Stimulated activated naive CD8-positive, alpha-beta T cell treated with anti-CD3 and anti-CD28 coated beads, Interleukin-15, Interleukin-2, amounts not matched to agents 100 U/mL and 50 U/mL, for 24 hours (primary cell): ENCODE measurements around the gene RALGPS1.
"Not testable (repeated sequence)": the region's sequence is repeated elsewhere in the genome, so short reads cannot be mapped to it uniquely, and the experiment has no call there.

Experiments
- ATAC-seq: fragments of 150-1000 bp; cut with Tn5 transposase; one replicate; pipeline ENCODE4 v1.10.0; 2021
- DNase-seq: peaks from one replicate; pipeline ENCODE4 v3.0.0; 2021

Gene RALGPS1

GRCh38 chr9:126989847-126990842 lies 75.6 kb downstream of the RALGPS1 start:
- ATAC-seq, result no peak
- DNase-seq, result no peak

DNA sequence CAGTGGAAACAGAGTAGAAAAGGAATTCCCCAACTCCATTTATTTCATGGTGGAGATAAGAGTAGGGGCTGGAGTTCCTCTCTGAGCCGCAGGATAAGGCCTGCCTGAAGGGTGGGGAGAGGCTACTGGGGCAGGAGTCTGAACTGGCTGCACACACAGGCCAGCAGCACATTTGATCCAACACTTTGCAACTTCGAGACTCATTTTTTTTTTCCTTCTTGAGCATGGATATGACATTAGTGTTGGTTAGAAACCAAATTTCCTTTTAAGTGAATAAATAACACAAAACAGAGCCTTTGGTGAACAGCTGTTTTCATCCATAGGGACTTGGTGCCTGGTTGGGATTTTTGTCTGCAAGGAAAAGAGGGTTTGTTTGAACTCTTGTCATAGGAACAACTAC lies 76.6 kb downstream of the RALGPS1 start:
- ATAC-seq, result no peak
- DNase-seq, result no peak

GRCh38 chr9:126992427-126992826 lies 77.8 kb downstream of the RALGPS1 start:
- DNase-seq, result no peak
- no peak for ATAC-seq

DNA sequence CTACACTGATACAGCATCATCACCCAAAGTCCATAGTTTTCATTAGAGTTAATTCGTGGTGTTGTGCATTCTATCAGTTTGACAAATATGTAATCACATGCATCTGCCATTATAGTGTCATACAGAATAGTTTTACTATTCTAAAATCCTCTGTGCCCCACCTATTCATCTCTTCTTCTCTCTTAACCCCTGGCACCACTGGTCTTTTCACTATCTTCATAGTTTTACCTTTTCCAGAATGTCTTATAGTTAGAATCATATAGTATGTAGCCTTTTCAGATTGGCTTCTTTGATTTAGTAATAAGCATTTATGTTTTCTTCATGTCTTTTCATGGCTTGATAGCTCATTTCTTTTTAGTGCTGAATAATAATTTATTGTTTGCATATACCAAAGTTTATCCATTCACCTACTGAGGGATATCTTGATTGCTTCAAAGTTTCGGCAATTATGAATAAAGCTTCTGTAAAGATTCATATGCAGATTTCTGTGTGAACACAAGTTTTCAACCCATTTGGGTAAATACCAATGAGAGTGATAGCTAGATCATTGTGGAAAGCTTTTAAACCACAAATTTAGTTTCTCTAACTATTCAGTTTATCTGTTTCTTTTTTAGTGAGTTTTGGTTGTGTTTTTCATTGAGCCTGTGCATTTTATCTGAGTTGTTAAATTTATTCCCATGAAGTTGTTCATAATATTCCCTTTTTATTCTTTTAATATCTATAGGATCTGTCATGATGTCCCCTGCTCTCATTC lies 84.9 kb downstream of the RALGPS1 start:
- DNase-seq (no peak), ATAC-seq (no peak)

DNA sequence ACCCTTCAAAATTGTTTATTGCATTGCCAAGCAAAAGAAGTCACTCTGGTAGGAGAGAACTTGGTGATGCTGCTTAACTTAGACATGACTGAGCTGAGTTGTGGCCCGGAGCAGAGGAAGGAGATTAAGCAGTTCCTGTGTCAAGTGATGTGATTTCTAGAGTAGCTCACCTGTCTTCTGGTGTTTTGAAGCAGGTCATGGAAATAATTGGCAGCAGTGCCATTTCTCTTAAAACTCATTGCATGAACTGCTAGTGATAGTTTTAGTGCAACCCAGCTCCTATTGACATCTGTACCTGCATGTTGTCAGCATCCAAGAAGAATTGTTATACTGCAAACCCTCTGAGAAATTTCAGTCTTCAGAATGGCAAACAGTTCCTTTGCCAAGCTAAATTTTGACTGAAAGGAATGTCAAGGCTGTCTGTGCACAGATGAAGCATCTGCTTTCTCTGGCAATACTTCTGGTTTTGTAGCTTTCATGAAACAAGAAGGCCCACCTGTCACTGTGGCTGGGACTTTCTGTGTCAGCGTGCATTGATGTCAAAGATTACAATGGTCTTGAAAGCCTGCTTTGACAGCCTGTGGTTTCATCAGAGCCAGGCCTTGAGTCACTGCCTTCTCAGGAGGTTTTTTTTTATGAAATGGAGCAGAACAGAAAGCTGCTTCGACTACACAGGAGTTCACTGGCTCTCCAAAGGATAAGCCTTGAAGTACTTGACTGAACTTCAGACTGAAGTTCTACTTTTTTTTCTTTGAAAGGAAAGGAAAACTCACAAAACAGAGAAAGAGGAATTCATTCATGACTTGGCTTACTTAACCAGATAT lies 90.6 kb downstream of the RALGPS1 start:
- ATAC-seq (peak; percentile 100), DNase-seq (peak; percentile 55)

DNA sequence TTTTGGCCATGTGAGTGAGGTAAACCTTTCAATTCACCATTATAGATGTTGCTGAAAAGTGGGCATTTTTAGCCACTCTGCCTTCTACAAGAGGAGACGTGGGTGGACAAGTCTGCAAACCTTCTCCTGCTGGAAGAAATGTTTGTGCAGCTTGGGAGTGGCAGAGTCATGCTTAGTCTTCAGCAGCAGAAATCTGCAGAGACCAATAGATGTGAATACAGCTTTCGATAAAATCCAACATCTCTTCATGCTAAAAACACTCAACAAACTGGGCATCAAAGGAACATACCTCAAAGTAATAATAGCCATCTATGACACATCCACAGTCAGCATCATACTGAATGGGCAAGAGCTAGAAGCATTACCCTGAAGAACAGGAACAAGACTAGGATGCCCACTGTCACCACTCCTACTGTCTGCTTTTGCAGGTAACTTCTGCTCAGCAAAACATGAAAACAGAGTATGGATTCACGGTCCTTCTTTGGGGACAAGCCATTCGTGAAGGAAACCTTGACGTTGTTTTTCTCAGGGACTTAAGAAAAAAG lies 91.3 kb downstream of the RALGPS1 start:
- DNase-seq (no peak), ATAC-seq (no peak)

DNA sequence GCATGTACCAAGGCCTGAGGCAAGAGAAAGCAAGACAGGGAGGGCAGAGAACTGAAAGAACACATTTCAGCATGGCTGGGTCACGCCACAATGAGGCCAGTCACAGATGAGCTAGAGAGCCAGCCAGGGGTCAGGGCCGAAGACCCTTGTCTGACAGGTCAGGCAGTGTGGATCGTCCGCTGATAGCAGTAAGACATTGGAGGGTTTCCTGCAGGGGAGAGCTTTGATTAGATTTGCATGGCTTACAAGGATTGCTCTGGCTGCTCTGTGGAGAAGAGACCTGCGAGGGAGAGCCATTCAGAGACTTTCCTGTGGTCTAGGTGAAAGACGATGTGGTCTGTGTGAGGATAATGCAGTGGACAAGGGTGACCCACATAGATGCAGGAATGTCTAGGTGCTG lies 93.1 kb downstream of the RALGPS1 start:
- no peak for DNase-seq
- no peak for ATAC-seq

DNA sequence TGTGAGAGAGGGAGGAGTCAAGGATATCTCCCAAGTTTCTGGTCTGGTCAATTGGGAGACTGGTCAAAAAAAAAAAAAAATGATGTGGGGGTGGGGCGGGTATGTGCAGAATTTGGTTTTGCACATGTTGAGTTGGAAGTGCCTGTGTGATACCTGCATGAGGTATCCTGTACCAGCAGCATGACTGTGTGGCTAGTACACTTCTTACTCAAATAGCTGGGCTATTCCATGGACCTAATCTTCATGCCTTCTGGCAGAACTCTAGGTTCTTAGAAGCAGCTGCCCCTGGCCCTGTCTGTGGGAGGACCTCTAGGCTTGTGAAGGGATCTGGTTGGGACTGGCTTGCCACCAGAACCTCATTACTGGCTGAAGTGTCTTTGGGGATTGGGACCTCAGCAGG lies 93.5 kb downstream of the RALGPS1 start:
- ATAC-seq (no peak), DNase-seq (no peak)

- DNase-seq, result no peak
- ATAC-seq, result no peak
Measured at GRCh38 chr9:127011772-127012171, 97.2 kb downstream of the RALGPS1 start.

DNA sequence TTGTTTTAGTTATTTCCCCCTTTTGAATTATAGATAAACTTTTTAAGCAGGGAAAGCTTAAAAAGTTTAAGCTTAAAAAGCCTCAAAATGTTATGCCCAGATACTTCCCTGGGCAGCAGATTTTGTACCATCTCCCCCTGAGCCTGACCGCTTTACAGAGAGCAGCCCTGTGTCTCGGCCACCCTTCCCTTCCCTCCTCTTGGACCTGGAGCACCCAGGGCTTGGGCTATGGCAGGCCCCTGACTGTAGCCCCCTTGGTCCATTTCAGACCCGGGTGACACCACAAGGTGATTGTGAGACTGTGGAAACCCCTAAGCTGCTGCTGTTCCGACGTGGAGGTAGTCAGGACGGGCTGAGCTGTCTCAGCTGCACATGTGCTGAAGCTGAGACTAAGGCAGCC lies 97.7 kb downstream of the RALGPS1 start:
- ATAC-seq (no peak), DNase-seq (no peak)

- peak; percentile 57 for ATAC-seq
- no peak for DNase-seq
Measured at GRCh38 chr9:127013597-127013996, 99.0 kb downstream of the RALGPS1 start.

GRCh38 chr9:127014216-127014909 lies 99.8 kb downstream of the RALGPS1 start:
- no peak for ATAC-seq
- DNase-seq, result no peak

DNA sequence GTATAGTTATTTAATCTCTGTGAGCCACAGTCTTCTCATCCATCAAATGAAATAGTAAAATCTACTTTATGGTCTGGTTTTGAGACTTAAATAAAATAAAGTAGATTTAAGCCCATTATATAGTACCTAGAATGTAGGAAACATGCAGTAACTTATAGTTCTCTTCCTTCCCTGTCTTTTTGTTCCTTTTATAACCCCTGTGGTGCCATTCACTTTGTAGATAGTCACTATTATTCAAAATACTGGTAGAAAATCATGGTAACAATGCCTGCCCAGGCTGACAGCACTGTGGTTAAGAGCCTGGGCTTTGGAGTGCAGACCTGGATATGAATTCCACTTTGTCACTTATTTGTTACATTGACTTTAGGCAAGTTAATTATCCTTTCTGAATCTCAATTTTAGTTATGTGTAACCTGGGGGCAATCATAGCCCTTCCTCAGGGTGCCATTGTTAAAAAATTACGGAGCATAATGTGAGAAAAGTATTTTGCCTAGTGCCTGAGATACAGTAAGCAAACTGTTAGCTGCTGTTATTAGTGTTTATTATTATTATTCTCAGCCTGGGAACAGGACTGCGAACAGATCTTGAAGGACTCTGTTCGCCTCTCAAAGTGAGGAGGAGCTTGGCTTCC lies 100.4 kb downstream of the RALGPS1 start:
- no peak for ATAC-seq
- no peak for DNase-seq

- no peak for ATAC-seq
Measured at GRCh38 chr9:127015921-127016512, 101.4 kb downstream of the RALGPS1 start.

DNA sequence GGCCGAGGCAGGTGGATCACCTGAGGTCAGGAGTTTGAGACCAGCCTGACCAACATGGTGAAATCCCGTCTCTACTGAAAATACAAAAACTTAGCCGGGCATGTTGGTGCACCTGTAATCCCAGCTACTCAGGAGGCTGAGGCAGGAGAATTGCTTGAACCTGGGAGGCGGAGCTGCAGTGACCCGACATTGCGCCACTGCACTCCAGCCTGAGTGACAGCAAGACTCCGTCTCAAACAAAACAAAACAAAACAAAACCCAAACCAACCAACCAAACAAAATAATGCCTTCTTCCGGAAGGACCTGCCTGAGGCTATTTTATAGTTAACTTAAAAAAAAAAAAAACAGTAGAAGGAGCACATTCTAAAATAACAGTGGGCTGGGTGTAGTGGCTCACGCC lies 103.4 kb downstream of the RALGPS1 start:
- DNase-seq, ATAC-seq: not testable (repeated sequence)

More at GRCh38 chr9:127015921-127016512, 101.4 kb downstream of the RALGPS1 start:
- DNase-seq, result no peak

- DNase-seq (no peak), ATAC-seq (no peak)
Measured at GRCh38 chr9:127018935-127019334, 104.4 kb downstream of the RALGPS1 start.

- ATAC-seq, result no peak
- DNase-seq, result no peak
Measured at GRCh38 chr9:127020036-127020801, 105.6 kb downstream of the RALGPS1 start.

- ATAC-seq, result no peak
- no peak for DNase-seq
Measured at GRCh38 chr9:127020802-127021078, 106.2 kb downstream of the RALGPS1 start.

DNA sequence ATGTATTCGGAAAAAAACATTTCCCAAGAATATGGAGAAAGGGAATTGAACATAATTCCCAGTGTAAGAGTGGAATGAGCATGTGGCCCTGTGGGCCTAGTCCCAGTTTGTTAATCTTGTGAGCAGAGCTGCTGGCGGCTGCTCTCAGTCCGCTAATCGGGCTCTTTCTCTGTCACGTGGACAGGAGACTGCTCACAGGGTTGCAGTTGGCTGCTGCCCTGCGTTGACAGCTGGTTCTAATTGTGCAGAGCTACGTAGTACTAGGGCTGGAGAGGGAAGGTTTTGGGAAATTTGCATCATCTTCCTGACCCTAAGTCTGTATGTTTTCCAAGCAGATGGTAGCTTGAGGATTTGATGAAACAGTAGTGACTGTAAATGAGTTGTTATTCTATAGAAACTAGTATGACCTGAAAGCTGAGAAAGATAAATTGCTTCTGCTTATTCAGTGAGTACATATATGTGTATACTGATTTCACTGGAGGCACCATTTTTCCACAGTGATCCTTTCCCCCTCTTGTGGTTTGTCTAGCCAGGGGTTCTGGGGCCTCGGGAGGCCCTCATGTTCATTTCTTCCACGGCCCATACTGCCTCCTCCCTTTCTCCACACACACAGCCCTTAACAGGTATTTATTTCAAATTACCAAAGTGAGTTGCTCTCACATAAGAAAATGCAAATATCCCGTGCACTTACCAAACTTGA lies 107.2 kb downstream of the RALGPS1 start:
- ATAC-seq (no peak), DNase-seq (no peak)
